OCI-LY7 (cell line): Measurements from ENCODE around the gene GGCX. TPM values are rescaled to one million over a fixed set of nuclear protein-coding genes. Genes with fewer than 3 reads are reported as not detected.

Source experiments
- BruUV-seq: library from RNA; stranded (reverse); fragments of 400-500 nt; replicated peaks from 2 replicates; lab custom pipeline; 2021; lab: Mats Ljungman, UMichigan
- CTCF ChIA-PET: fragments of 300-600 bp; sonication (Branson Sonifier 250); formaldehyde crosslinking; loops from one replicate; lab custom pipeline; 2022; ENCODE audit warnings: antibody characterized with exemption; ENCODE audit not compliant: unreplicated experiment; lab: Charles Lee
- POLR2A ChIA-PET: fragments of 300-600 bp; sonication (Branson Sonifier 250); formaldehyde crosslinking; loops from one replicate; lab custom pipeline; 2022; ENCODE audit warnings: antibody characterized with exemption; lab: Charles Lee
- DNase-seq: peaks from one replicate; pipeline ENCODE4 v3.0.0-alpha.2; 2015; ENCODE audit warnings: low spot score
- H2AFZ ChIP-seq: fragments of 200-600 bp; sonication (generic), shearing (Covaris generic); 2 replicates; pipeline ENCODE4 v1.6.1; 2014; ENCODE audit warnings: mild to moderate bottlenecking, antibody characterized with exemption, low read length, moderate library complexity
- H3K27ac ChIP-seq: fragments of 200-600 bp; sonication (generic); 2 replicates; pipeline ENCODE4 v1.5.1; 2014; ENCODE audit warnings: mixed run types, low read depth, mild to moderate bottlenecking, moderate library complexity, low read length, inconsistent platforms; ENCODE audit not compliant: poor library complexity, severe bottlenecking
- H3K36me3 ChIP-seq: fragments of 200-600 bp; sonication (generic); 2 replicates; pipeline ENCODE4 v1.6.1; 2014; ENCODE audit warnings: mild to moderate bottlenecking, antibody characterized with exemption, low read length, moderate library complexity, mixed read lengths; ENCODE audit not compliant: insufficient read depth
- H3K4me1 ChIP-seq: fragments of 200-600 bp; sonication (generic); 2 replicates; pipeline ENCODE4 v1.5.1; 2014; ENCODE audit warnings: mild to moderate bottlenecking, low read length; ENCODE audit not compliant: insufficient read depth, poor library complexity, severe bottlenecking
- H3K4me2 ChIP-seq: fragments of 200-600 bp; sonication (generic); 2 replicates; pipeline ENCODE4 v1.6.1; 2014; ENCODE audit warnings: mild to moderate bottlenecking, low read length
- H3K4me3 ChIP-seq: fragments of 200-600 bp; sonication (generic); 2 replicates; pipeline ENCODE4 v1.5.1; 2014; ENCODE audit warnings: mild to moderate bottlenecking, low read depth, low read length; ENCODE audit not compliant: poor library complexity, severe bottlenecking
- H3K79me2 ChIP-seq: fragments of 200-600 bp; sonication (generic); 2 replicates; pipeline ENCODE4 v1.6.1; 2016; ENCODE audit warnings: low read depth, mild to moderate bottlenecking, low read length, moderate library complexity, mixed read lengths; ENCODE audit not compliant: insufficient read depth
- H3K9me2 ChIP-seq: fragments of 200-600 bp; sonication (generic); 2 replicates; pipeline ENCODE4 v1.6.1; 2016; ENCODE audit warnings: mild to moderate bottlenecking, low read length, mixed read lengths; ENCODE audit not compliant: insufficient read depth
- H3K9me3 ChIP-seq: fragments of 200-600 bp; sonication (generic); 2 replicates; pipeline ENCODE4 v1.6.1; 2014; ENCODE audit warnings: mild to moderate bottlenecking, mixed run types, low read length, mixed read lengths
- H4K20me1 ChIP-seq: fragments of 200-600 bp; sonication (generic); 2 replicates; pipeline ENCODE4 v1.6.1; 2014; ENCODE audit warnings: mild to moderate bottlenecking, antibody characterized with exemption, low read length, moderate library complexity, mixed read lengths; ENCODE audit not compliant: insufficient read depth
- EZH2phosphoT487 ChIP-seq: fragments of 200-600 bp; sonication (generic); IDR thresholded peaks from 2 replicates; pipeline ENCODE4 v1.6.1; 2018; ENCODE audit warnings: low read depth, borderline replicate concordance, mild to moderate bottlenecking, mixed run types, antibody characterized with exemption, low read length, moderate library complexity, mixed read lengths
- intact Hi-C: fragments of 100-400 bp; cut with micrococcal nuclease; formaldehyde crosslinking; loops from one replicate; pipeline ENCODE4 v1.10.0; 2022; ENCODE audit not compliant: unreplicated experiment
- total RNA-seq, 2 experiments: library from RNA; depleted of rRNA in 1 of 2; stranded (reverse); fragments of >200 nt in 1 of 2; shearing (Covaris generic) in 1 of 2; gene quantifications; 2 replicates each; pipeline ENCODE4 v1.2.3, GENCODE V29; 2014 to 2022
- TF ChIP-seq, protein P1 (sequence below): fragments of 200-600 bp; sonication (generic); conservative IDR thresholded peaks from 2 replicates; pipeline ENCODE4 v1.5.1; 2014; ENCODE audit warnings: mild to moderate bottlenecking, antibody characterized with exemption, low read length, moderate library complexity, mixed read lengths

The GGCX gene
- total RNA-seq, 2 experiments from 2014 or later = 32.5 to 33.3 TPM

DNA sequence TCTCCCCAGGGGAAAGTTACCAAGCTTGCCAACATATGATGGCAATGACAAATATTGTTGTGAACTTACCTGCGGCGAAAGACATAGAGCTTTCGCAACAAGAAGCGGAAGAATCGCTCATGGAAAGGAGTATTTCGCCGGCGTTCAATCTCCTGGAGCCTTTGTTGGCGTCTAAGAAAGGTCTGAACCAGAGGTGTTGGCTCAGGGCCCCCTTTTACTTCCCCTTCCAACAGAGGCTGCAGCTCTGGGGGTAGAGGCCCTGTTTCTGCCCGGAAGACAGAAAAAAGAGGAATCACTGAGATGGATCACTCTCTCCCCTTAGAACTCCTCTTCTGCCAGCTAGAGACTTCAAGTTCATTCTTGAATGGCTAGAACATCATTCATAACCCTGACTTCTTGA lies 10.8 kb downstream of the GGCX start:
- peaks cover 83% of the 10 kb centered on the region for H3K36me3 ChIP-seq
- H3K4me1 ChIP-seq = no peaks in the 10 kb centered on the region
- BruUV-seq = no TSS peak
- H3K9me2 ChIP-seq = no peaks in the 10 kb centered on the region
- intact Hi-C loops = no loop called here
- ChIA-PET CTCF (interaction anchor here (0.6 to 2.7 kb wide), 2 partner anchors 113 to 131 kb away, joined by 4 to 7 read pairs; no protein-coding TSS in a partner anchor), POLR2A (interaction anchor here (2.1 to 5.3 kb wide), 4 partner anchors 8 to 131 kb away, joined by 7 to 48 read pairs (median 10); partner anchors contain the start of genes GGCX, MAT2A and SH2D6)
- no peaks in the 10 kb centered on the region; the same call in 1 of the 2 replicates for H4K20me1 ChIP-seq
- H2AFZ ChIP-seq = no peak overlapping the region
- H3K79me2 ChIP-seq = no peaks in the 10 kb centered on the region
- TF ChIP-seq EZH2phosphoT487 = no peak
- TF ChIP-seq, protein P1, sequence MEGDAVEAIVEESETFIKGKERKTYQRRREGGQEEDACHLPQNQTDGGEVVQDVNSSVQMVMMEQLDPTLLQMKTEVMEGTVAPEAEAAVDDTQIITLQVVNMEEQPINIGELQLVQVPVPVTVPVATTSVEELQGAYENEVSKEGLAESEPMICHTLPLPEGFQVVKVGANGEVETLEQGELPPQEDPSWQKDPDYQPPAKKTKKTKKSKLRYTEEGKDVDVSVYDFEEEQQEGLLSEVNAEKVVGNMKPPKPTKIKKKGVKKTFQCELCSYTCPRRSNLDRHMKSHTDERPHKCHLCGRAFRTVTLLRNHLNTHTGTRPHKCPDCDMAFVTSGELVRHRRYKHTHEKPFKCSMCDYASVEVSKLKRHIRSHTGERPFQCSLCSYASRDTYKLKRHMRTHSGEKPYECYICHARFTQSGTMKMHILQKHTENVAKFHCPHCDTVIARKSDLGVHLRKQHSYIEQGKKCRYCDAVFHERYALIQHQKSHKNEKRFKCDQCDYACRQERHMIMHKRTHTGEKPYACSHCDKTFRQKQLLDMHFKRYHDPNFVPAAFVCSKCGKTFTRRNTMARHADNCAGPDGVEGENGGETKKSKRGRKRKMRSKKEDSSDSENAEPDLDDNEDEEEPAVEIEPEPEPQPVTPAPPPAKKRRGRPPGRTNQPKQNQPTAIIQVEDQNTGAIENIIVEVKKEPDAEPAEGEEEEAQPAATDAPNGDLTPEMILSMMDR = no peak
- no peak overlapping the region for H3K4me3 ChIP-seq
- DNase-seq = no peak
- no peak overlapping the region for H3K4me2 ChIP-seq
- H3K27ac ChIP-seq = no peak overlapping the region
- no peaks in the 10 kb centered on the region for H3K9me3 ChIP-seq

DNA sequence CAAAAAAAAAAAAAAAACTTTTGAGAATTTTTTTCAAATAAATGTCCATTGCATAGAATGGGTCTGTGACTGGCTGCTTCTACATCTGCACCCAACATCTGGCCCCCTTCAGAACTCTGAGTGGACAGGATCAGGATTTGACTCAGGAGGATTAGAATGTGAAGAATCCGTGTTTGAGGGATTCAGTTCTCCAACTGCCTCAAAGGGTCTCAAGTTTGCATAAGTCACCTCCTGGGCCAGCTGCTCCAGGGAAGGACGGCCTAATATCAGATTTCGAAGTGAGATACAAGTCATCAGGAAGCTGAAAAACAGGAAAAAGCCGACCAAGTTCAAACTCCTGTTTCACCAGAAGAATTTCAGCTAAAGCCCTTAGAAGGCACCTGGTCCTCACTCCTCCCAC lies 11.5 kb downstream of the GGCX start:
- BruUV-seq = no TSS peak
- Histone ChIP-seq H3K9me2 (no peaks in the 10 kb centered on the region), H3K36me3 (peaks cover 83% of the 10 kb centered on the region), H3K4me1 (no peaks in the 10 kb centered on the region), H3K9me3 (no peaks in the 10 kb centered on the region), H3K4me3 (no peak overlapping the region), H3K4me2 (no peak overlapping the region), H2AFZ (no peak overlapping the region), H3K27ac (no peak overlapping the region), H3K79me2 (no peaks in the 10 kb centered on the region), H4K20me1 (no peaks in the 10 kb centered on the region; the same call in 1 of the 2 replicates)
- DNase-seq = no peak
- intact Hi-C loops = no loop called here
- POLR2A ChIA-PET = interaction anchor here (0.6 to 5.3 kb wide), 6 partner anchors 9 to 167 kb away, joined by 3 to 48 read pairs (median 6); partner anchors contain the start of gene MAT2A
- TF ChIP-seq, protein P1 = no peak
- no peak for TF ChIP-seq EZH2phosphoT487
- CTCF ChIA-PET = interaction anchor here (0.6 to 2.7 kb wide), 2 partner anchors 113 to 130 kb away, joined by 4 to 7 read pairs; no protein-coding TSS in a partner anchor

DNA sequence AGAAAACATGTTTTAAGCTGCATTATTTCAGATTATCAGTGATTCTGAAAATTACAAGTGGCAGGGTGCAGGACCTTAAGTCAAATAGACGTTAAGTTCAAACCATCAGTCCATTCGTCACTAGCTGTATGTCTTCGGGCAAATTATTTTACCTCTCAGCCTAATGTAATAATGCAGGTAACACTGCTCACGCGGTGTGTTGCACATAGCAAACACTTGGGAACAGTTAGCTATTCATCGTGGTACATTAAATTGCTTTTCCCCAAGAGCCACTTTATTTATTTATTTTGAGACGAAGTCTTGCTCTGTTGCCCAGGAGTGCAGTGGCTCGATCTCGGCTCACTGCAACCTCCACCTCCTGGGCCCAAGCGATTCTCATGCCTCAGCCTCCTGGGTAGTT lies 12.2 kb downstream of the GGCX start:
- no peak for DNase-seq
- Histone ChIP-seq H2AFZ (no peak overlapping the region), H4K20me1 (no peaks in the 10 kb centered on the region; the same call in 1 of the 2 replicates), H3K9me3 (no peaks in the 10 kb centered on the region), H3K27ac (no peak overlapping the region), H3K36me3 (peaks cover 83% of the 10 kb centered on the region), H3K4me3 (no peak overlapping the region), H3K79me2 (no peaks in the 10 kb centered on the region), H3K4me2 (no peak overlapping the region), H3K9me2 (no peaks in the 10 kb centered on the region), H3K4me1 (no peaks in the 10 kb centered on the region)
- BruUV-seq = no TSS peak
- intact Hi-C loops = no loop called here
- ChIA-PET CTCF (interaction anchor here (2.7 kb wide), 1 partner anchor 130 kb away, joined by 7 read pairs; no protein-coding TSS in a partner anchor), POLR2A (interaction anchor here (0.6 to 5.3 kb wide), 7 partner anchors 10 to 168 kb away, joined by 3 to 48 read pairs (median 5); partner anchors contain the start of gene MAT2A)
- TF ChIP-seq, protein P1 = no peak
